KMS-11 (cell line): ENCODE data around the gene DNAJC21.
A peak's percentile ranks its signal among the peaks of the same experiment; 100 is the strongest.

Source experiments
- H2AFZ ChIP-seq: fragments of 200-600 bp; sonication (generic); 2 replicates; pipeline ENCODE4 v1.6.1; 2016; ENCODE audit warnings: antibody characterized with exemption, mixed run types, low read depth
- H3K27ac ChIP-seq: fragments of 200-600 bp; sonication (generic); 2 replicates; pipeline ENCODE4 v1.6.1; 2016; ENCODE audit warnings: mild to moderate bottlenecking, mixed run types
- H3K27me3 ChIP-seq: fragments of 200-600 bp; sonication (generic); 2 replicates; pipeline ENCODE4 v1.6.1; 2017; ENCODE audit warnings: mild to moderate bottlenecking, low read depth, mixed run types, moderate library complexity; ENCODE audit not compliant: insufficient read depth
- H3K36me3 ChIP-seq: fragments of 200-600 bp; sonication (generic); 2 replicates; pipeline ENCODE4 v1.6.1; 2017; ENCODE audit warnings: mild to moderate bottlenecking, mixed run types; ENCODE audit not compliant: insufficient read depth
- H3K4me1 ChIP-seq: fragments of 200-600 bp; sonication (generic); 2 replicates; pipeline ENCODE4 v1.6.1; 2016; ENCODE audit warnings: mild to moderate bottlenecking, low read depth, mixed run types; ENCODE audit not compliant: poor library complexity, severe bottlenecking
- H3K4me2 ChIP-seq: fragments of 200-600 bp; sonication (generic); 2 replicates; pipeline ENCODE4 v1.7.0; 2016; ENCODE audit warnings: mild to moderate bottlenecking, mixed run types
- H3K4me3 ChIP-seq: fragments of 200-600 bp; sonication (generic); IDR thresholded peaks from 2 replicates; pipeline ENCODE4 v1.6.1; 2017; ENCODE audit warnings: low read depth, low read length, mixed read lengths; ENCODE audit not compliant: insufficient read depth
- H3K79me2 ChIP-seq: fragments of 200-600 bp; sonication (generic); 2 replicates; pipeline ENCODE4 v1.6.1; 2016; ENCODE audit warnings: low read depth, mixed run types; ENCODE audit not compliant: insufficient read depth
- H3K9ac ChIP-seq: fragments of 200-600 bp; sonication (generic); 2 replicates; pipeline ENCODE4 v1.6.1; 2016; ENCODE audit warnings: mild to moderate bottlenecking, mixed run types
- H4K20me1 ChIP-seq: fragments of 200-600 bp; sonication (generic); 2 replicates; pipeline ENCODE4 v1.6.1; 2016; ENCODE audit warnings: mild to moderate bottlenecking, mixed run types; ENCODE audit not compliant: insufficient read depth
- TF ChIP-seq, protein P1 (sequence below): fragments of 200-600 bp; sonication (generic); conservative IDR thresholded peaks from 2 replicates; pipeline ENCODE4 v1.6.1; 2017; ENCODE audit warnings: low read depth, mild to moderate bottlenecking, antibody characterized with exemption, low read length, moderate library complexity, mixed read lengths

DNAJC21 gene

DNA sequence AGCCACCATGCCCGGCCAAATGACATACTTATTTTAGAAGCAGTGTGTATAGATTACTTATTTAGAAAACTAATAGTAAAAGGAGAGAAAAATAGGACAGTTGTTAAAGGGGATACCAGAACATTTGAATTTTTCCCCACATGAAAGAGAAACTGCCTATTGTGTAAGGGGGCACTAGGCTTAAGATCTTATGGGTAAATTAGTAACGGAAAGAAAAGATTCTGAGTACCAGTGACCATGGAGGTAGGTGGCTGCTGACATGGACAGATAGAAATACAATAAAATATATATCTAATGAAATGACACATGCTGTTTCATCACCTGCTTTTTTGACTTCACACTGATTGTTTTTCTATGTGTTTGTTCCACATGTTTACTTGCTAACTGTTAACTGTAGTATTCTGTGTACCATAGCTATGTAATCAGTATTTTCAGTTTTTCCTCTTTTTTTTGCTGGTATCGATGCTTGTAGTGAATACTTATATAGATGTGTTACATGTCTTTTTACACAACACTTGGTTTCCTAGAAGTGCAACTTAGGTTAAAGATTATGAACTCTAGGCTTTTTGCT is 3.0 kb upstream of the DNAJC21 start:
- Histone ChIP-seq H3K4me3 (no peak overlapping the region), H3K4me1 (peaks cover 40% of the 10 kb centered on the region), H3K36me3 (peaks cover 14% of the 10 kb centered on the region; the same call in 1 of the 2 replicates), H3K4me2 (no peak overlapping the region), H3K27ac (no peak overlapping the region), H3K27me3 (no peaks in the 10 kb centered on the region), H3K79me2 (peaks cover 29% of the 10 kb centered on the region), H4K20me1 (no peaks in the 10 kb centered on the region; the same call in 1 of the 2 replicates), H3K9ac (no peak overlapping the region), H2AFZ (no peak overlapping the region)
- TF ChIP-seq, protein P1, sequence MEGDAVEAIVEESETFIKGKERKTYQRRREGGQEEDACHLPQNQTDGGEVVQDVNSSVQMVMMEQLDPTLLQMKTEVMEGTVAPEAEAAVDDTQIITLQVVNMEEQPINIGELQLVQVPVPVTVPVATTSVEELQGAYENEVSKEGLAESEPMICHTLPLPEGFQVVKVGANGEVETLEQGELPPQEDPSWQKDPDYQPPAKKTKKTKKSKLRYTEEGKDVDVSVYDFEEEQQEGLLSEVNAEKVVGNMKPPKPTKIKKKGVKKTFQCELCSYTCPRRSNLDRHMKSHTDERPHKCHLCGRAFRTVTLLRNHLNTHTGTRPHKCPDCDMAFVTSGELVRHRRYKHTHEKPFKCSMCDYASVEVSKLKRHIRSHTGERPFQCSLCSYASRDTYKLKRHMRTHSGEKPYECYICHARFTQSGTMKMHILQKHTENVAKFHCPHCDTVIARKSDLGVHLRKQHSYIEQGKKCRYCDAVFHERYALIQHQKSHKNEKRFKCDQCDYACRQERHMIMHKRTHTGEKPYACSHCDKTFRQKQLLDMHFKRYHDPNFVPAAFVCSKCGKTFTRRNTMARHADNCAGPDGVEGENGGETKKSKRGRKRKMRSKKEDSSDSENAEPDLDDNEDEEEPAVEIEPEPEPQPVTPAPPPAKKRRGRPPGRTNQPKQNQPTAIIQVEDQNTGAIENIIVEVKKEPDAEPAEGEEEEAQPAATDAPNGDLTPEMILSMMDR, result no peak

DNA sequence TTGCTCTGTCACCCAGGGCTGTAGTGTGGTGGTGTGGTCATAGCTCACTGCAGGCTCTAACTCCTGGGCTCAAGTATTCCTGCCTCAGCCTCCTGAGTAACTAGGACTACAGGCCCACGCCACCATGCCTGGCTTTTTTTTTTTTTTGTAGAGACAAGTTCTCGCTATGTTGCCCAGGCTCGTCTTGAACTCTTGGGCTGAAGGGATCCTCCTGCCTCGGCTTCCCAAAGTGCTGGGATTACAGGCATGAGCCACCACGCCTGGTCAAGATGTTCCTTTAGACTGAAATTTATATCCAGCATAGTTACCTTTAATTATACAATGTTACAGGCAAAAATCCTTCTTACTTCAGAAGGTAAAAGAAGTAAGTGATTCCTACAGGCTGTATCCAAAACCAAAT is 1.6 kb upstream of the DNAJC21 start:
- Histone ChIP-seq H3K4me3 (no peak overlapping the region), H3K4me1 (peaks cover 34% of the 10 kb centered on the region), H3K27me3 (no peaks in the 10 kb centered on the region), H2AFZ (no peak overlapping the region), H3K9ac (no peak overlapping the region), H3K79me2 (peaks cover 30% of the 10 kb centered on the region), H3K4me2 (no peak overlapping the region), H3K36me3 (peaks cover 14% of the 10 kb centered on the region; the same call in 1 of the 2 replicates), H3K27ac (no peak overlapping the region), H4K20me1 (no peaks in the 10 kb centered on the region; the same call in 1 of the 2 replicates)
- TF ChIP-seq, protein P1, result no peak

DNA sequence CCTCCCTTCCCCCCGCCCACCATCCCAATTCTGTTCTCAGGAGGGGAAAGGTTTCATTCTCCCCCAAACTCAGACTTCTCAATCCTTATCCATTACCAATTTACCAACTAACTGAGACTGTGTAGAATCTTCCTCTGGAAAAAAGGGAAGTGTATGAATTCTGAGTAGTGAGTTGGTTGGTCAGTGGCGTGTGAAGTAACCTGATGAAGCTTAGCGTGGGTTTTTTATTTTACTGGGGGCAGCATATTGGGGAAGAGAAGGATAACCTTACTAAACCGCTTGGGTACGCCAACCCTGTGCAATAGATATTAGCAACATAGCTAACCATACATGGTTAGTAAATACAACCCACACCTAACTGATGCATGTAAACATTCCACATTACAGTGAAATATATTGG is 1.1 kb upstream of the DNAJC21 start:
- Histone ChIP-seq H3K36me3 (peaks cover 14% of the 10 kb centered on the region; the same call in 1 of the 2 replicates), H3K4me2 (peak overlapping the region; percentile 56; the same call in 1 of the 2 replicates), H3K79me2 (peaks cover 33% of the 10 kb centered on the region)

DNA sequence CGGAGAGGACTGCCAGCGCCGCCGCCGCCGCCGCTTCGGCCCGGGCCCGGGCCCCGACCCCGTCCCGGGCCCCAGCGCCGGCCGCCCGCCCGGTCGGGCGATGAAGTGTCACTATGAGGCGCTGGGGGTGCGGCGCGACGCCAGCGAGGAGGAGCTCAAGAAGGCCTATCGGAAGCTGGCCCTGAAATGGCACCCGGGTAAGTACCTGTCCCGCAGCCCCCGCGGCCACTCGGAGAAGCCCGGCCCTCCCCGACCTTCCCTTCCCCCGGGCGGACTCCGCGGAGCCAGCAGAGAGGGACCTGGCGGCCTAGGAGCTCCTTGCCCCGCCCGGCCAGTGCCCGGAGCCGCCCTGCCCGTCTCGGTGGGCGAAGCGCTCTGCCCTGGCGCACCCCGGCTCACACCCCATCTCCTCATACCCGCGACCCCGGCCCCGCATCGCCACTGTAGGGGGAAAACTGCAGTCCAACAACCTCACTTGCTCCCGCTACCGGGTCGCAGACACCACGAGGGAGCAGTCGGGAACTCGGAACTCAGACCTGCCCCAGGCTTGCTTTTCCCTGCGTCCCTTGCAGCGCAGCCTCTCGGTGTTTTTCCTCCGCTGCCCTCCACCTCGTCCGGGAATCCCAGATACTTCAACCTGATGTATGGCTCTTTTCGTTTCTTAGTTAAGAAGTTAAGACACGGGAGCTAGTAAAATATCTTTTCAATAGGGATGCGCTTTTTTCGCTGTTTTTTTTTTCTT is 532 bp downstream of the DNAJC21 start:
- TF ChIP-seq, protein P1, result no peak
- peak overlapping the region; percentile 85; the same call in 1 of the 2 replicates for H2AFZ ChIP-seq
- H3K4me1 ChIP-seq, result peaks cover 18% of the 10 kb centered on the region
- H4K20me1 ChIP-seq, result no peaks in the 10 kb centered on the region; the same call in 1 of the 2 replicates
- peak overlapping the region; percentile 87 for H3K9ac ChIP-seq
- H3K4me3 ChIP-seq, result no peak overlapping the region
- peak overlapping the region; percentile 82 for H3K4me2 ChIP-seq
- peaks cover 8% of the 10 kb centered on the region; the same call in 1 of the 2 replicates for H3K36me3 ChIP-seq
- H3K27me3 ChIP-seq, result no peaks in the 10 kb centered on the region
- H3K79me2 ChIP-seq, result peaks cover 50% of the 10 kb centered on the region
- peak overlapping the region; percentile 75 for H3K27ac ChIP-seq

More for the DNA sequence above, 1.1 kb upstream of the DNAJC21 start:
- Histone ChIP-seq H3K27ac (no peak overlapping the region), H4K20me1 (no peaks in the 10 kb centered on the region; the same call in 1 of the 2 replicates), H3K4me3 (no peak overlapping the region), H3K27me3 (no peaks in the 10 kb centered on the region), H3K9ac (no peak overlapping the region), H2AFZ (no peak overlapping the region), H3K4me1 (peaks cover 29% of the 10 kb centered on the region)
- TF ChIP-seq, protein P1, result no peak
